GM19043 (cell line): ENCODE results near the gene AP1G2.
A peak's percentile ranks its signal among the peaks of the same experiment; 100 is the strongest.

Experiments used
- ATAC-seq: cut with Tn5 transposase; IDR thresholded peaks from one replicate; pipeline ENCODE4 v1.9.1; 2021; ENCODE audit warnings: low read depth; ENCODE audit not compliant: unreplicated experiment

AP1G2 gene

GRCh38 chr14:23559010-23559925, 8.3 kb downstream of the AP1G2 start:
- ATAC-seq = no peak

GRCh38 chr14:23558346-23559009, 9.1 kb downstream of the AP1G2 start:
- ATAC-seq = no peak

- no peak for ATAC-seq
Measured at GRCh38 chr14:23557946-23558345, 9.6 kb downstream of the AP1G2 start.

- no peak for ATAC-seq
Measured at GRCh38 chr14:23557521-23557920, 10.1 kb downstream of the AP1G2 start.

- ATAC-seq = no peak
Measured at GRCh38 chr14:23556700-23557440, 10.7 kb downstream of the AP1G2 start.

GRCh38 chr14:23555882-23556699, 11.5 kb downstream of the AP1G2 start, which contains the start of gene THTPA:
TSS of gene THTPA (plus strand) at chr14:23556271. CDS start at chr14:23556758, 487 bp downstream.
- peak; percentile 78 for ATAC-seq

- ATAC-seq = no peak
Measured at GRCh38 chr14:23555533-23555881, 12.1 kb downstream of the AP1G2 start.

GRCh38 chr14:23551266-23552028, 16.1 kb downstream of the AP1G2 start, which contains the start of gene ZFHX2:
TSS of gene ZFHX2 (minus strand) at chr14:23551765. CDS start at chr14:23535325, 16,440 bp downstream.
- ATAC-seq = peak; percentile 39

GRCh38 chr14:23550812-23551265, 16.8 kb downstream of the AP1G2 start:
- no peak for ATAC-seq

- ATAC-seq = no peak
Measured at GRCh38 chr14:23550131-23550811, 17.3 kb downstream of the AP1G2 start.

- no peak for ATAC-seq
Measured at GRCh38 chr14:23548351-23549318, 19.0 kb downstream of the AP1G2 start.

- no peak for ATAC-seq
Measured at GRCh38 chr14:23547924-23548323, 19.7 kb downstream of the AP1G2 start.

- no peak for ATAC-seq
Measured at GRCh38 chr14:23546450-23547035, 21.0 kb downstream of the AP1G2 start.

GRCh38 chr14:23545740-23546365, 21.7 kb downstream of the AP1G2 start:
- ATAC-seq = no peak

- ATAC-seq = no peak
Measured at GRCh38 chr14:23544511-23545447, 22.8 kb downstream of the AP1G2 start.

- ATAC-seq = no peak
Measured at GRCh38 chr14:23543403-23543802, 24.2 kb downstream of the AP1G2 start.
